ENCODE data around the gene LSG1. TPM values are rescaled to one million over a fixed set of nuclear protein-coding genes. Genes with fewer than 3 reads are reported as not detected.

The LSG1 gene
- total and polyA plus RNA-seq, 9 of the 15 experiments (the other 6 are each of a cell fraction or from before 2014, with no cell fraction given), result 14.9 to 73.7 (median 46.7) TPM

DNA sequence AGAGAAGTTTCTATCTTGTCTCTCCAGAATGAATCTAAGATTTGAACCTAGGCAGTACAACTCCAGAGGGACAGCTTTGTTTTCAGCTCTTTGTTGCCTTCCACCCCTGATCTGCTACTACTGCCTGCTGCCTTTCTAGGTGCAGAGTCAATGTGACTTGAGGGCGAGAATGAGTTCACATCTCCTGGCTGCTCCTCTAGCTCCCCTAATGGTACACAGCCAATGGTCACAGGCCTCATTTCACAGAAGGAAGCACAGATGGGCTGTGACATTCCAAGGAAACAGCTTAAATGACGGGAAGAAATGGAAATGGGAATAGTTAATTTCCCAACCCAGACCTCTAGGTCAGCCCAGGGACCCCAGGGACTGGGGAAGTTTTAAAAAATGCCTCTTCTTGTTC is 46.1 kb upstream of the LSG1 start:
- intact Hi-C loops (cut with micrococcal nuclease) (no loop called here), in situ Hi-C loops (cut with MboI) (no loop called here)
- H3K27me3 ChIP-seq (ENCODE audit: control insufficient read depth in 2 of 2, insufficient read depth in 2 of 2, low read length in 2 of 2), result peaks cover 32 to 56% of the 10 kb centered on the region in 2 experiments
- no TSS peak for BruUV-seq (replicated peaks)
- H3K4me2 ChIP-seq (ENCODE audit: insufficient read depth, low read length), result no peak overlapping the region
- H3K36me3 ChIP-seq (ENCODE audit: control insufficient read depth, insufficient read depth, low read length), result no peaks in the 10 kb centered on the region
- no peaks in the 10 kb centered on the region for H3K9me1 ChIP-seq (ENCODE audit: control insufficient read depth, insufficient read depth, low read length)
- no peak overlapping the region for H2AFZ ChIP-seq (ENCODE audit: low read depth, low read length)
- no peak overlapping the region for H3K9ac ChIP-seq (ENCODE audit: insufficient read depth in 1 of 2, low read depth in 2 of 2, low read length in 2 of 2)
- H3K27ac ChIP-seq (ENCODE audit: extremely low read depth, low read depth, low read length), result no peak overlapping the region
- ATAC-seq (no peak), DNase-seq (ENCODE audit: extremely low read depth in 1 of 4, low spot score in 3 of 4) (no peak), FAIRE-seq (no peak)
- WGBS (ENCODE audit: insufficient coverage, low coverage, missing lambda C conversion rate), result 0% methylated on average over 2 of the region's 2 CpGs
- H3K4me3 ChIP-seq, result no peak overlapping the region
- H3K4me1 ChIP-seq (replicated peaks in 1 of 2; ENCODE audit: control insufficient read depth in 2 of 2, insufficient read depth in 2 of 2, low read length in 2 of 2), result no peaks in the 10 kb centered on the region
- POLR2A ChIA-PET, result interaction anchor here (0.6 to 1.5 kb wide), 4 partner anchors 9 to 140 kb away, joined by 3 to 4 read pairs (median 3); no protein-coding TSS in a partner anchor
- TF ChIP-seq MXI1 (IDR thresholded peaks at IDR 0.05; ENCODE audit: low read depth, low read length) (no peak), XRCC5 (IDR thresholded peaks at IDR 0.05; ENCODE audit: low read depth, low read length) (no peak), PHF20 (IDR thresholded peaks at IDR 0.05; ENCODE audit: partially characterized antibody) (no peak)
- CTCF ChIA-PET (ENCODE audit: low intra/inter-chr PET ratio), result no interaction called here
- no peaks in the 10 kb centered on the region for H3K79me2 ChIP-seq (ENCODE audit: control insufficient read depth, insufficient read depth, low read length)
- H4K20me1 ChIP-seq (replicated peaks; ENCODE audit: control insufficient read depth, insufficient read depth, low read length), result no peaks in the 10 kb centered on the region
- H3K9me3 ChIP-seq (replicated peaks; ENCODE audit: control insufficient read depth, insufficient read depth, low read depth, low read length), result no peaks in the 10 kb centered on the region

DNA sequence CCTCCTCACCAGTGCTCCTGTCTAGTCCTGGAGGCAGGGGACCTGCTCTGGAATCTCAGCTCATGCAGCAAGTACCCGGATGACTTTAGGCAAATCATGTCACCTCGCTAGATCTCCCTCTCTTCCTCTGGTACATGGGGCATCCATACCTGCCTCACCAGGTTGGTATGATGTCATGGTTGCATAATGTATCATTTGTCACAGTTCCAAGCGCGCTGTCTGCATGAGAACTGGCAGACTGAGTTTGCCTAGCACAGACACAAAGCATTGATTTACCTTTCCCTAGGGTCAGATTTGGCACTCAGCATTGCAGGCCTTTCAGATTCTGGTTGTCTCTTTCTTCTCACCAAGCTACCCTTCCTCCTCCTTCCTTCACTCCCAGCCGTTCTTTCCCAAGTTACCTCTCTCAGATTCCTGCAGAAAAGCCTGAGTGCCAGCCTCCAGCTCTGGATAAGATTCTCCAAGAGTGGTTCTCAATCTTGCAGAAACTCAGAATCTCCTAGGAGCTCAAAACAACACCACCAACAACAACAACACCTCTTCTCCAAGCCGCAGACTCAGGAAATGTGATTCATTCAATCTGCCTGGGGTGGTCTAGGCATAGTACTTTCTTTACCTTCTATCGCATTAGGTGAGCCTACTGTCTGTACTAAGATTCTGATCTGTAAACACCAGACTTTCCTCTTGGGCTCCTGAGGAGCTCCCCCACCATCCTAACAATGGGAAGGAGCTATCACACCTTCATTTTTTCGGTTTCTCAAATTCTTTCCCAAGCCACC is 43.2 kb upstream of the LSG1 start:
- CTCF ChIA-PET (ENCODE audit: low intra/inter-chr PET ratio), result no interaction called here
- Histone ChIP-seq H2AFZ (ENCODE audit: low read depth, low read length) (no peak overlapping the region), H3K27ac (ENCODE audit: extremely low read depth, low read depth, low read length) (no peak overlapping the region)
- no peak for TF ChIP-seq TAF9B (IDR thresholded peaks at IDR 0.05; ENCODE audit: partially characterized antibody)
- TF ChIP-seq PTBP1 (IDR thresholded peaks at IDR 0.05; ENCODE audit: low read depth, low read length), result no peak
- TF ChIP-seq, protein P1, sequence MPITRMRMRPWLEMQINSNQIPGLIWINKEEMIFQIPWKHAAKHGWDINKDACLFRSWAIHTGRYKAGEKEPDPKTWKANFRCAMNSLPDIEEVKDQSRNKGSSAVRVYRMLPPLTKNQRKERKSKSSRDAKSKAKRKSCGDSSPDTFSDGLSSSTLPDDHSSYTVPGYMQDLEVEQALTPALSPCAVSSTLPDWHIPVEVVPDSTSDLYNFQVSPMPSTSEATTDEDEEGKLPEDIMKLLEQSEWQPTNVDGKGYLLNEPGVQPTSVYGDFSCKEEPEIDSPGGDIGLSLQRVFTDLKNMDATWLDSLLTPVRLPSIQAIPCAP (CRISPR knock-in tag; IDR thresholded peaks at IDR 0.05; ENCODE audit: borderline replicate concordance), result no peak
- TF ChIP-seq, protein P2, sequence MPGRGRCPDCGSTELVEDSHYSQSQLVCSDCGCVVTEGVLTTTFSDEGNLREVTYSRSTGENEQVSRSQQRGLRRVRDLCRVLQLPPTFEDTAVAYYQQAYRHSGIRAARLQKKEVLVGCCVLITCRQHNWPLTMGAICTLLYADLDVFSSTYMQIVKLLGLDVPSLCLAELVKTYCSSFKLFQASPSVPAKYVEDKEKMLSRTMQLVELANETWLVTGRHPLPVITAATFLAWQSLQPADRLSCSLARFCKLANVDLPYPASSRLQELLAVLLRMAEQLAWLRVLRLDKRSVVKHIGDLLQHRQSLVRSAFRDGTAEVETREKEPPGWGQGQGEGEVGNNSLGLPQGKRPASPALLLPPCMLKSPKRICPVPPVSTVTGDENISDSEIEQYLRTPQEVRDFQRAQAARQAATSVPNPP (IDR thresholded peaks at IDR 0.05; ENCODE audit: borderline replicate concordance, insufficient read depth, insufficient read length), result no peak
- TF ChIP-seq LCOR (CRISPR knock-in tag; IDR thresholded peaks at IDR 0.05), result no peak
- TF ChIP-seq NR1H2 (CRISPR knock-in tag; IDR thresholded peaks at IDR 0.05), result no peak
- no peak for TF ChIP-seq BACH1 (tag; IDR thresholded peaks at IDR 0.05)
- TF ChIP-seq, protein P3, sequence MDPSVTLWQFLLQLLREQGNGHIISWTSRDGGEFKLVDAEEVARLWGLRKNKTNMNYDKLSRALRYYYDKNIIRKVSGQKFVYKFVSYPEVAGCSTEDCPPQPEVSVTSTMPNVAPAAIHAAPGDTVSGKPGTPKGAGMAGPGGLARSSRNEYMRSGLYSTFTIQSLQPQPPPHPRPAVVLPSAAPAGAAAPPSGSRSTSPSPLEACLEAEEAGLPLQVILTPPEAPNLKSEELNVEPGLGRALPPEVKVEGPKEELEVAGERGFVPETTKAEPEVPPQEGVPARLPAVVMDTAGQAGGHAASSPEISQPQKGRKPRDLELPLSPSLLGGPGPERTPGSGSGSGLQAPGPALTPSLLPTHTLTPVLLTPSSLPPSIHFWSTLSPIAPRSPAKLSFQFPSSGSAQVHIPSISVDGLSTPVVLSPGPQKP (CRISPR knock-in tag; IDR thresholded peaks at IDR 0.05), result no peak
- no peak for TF ChIP-seq KLF13 (tag; IDR thresholded peaks at IDR 0.05; ENCODE audit: borderline replicate concordance, low read depth)

More for the DNA sequence above, 43.2 kb upstream of the LSG1 start:
- BruUV-seq (replicated peaks), result no TSS peak
- no peak overlapping the region for H3K4me2 ChIP-seq (ENCODE audit: insufficient read depth, low read length)
- H3K9me3 ChIP-seq (replicated peaks; ENCODE audit: control insufficient read depth, insufficient read depth, low read depth, low read length), result no peaks in the 10 kb centered on the region
- ATAC-seq (no peak), FAIRE-seq (no peak), DNase-seq (ENCODE audit: extremely low read depth in 1 of 4, low spot score in 3 of 4) (no peak)
- H3K27me3 ChIP-seq (ENCODE audit: control insufficient read depth in 2 of 2, insufficient read depth in 2 of 2, low read length in 2 of 2), result peaks cover 26 to 64% of the 10 kb centered on the region in 2 experiments
- intact Hi-C loops (cut with micrococcal nuclease), result no loop called here
- 0% methylated on average over 7 of the region's 8 CpGs for WGBS (ENCODE audit: insufficient coverage, low coverage, missing lambda C conversion rate)
- H3K9me1 ChIP-seq (ENCODE audit: control insufficient read depth, insufficient read depth, low read length), result no peaks in the 10 kb centered on the region
- no peaks in the 10 kb centered on the region for H3K4me1 ChIP-seq (replicated peaks in 1 of 2; ENCODE audit: control insufficient read depth in 2 of 2, insufficient read depth in 2 of 2, low read length in 2 of 2)
- H3K79me2 ChIP-seq (ENCODE audit: control insufficient read depth, insufficient read depth, low read length), result no peaks in the 10 kb centered on the region
- H4K20me1 ChIP-seq (replicated peaks; ENCODE audit: control insufficient read depth, insufficient read depth, low read length), result no peaks in the 10 kb centered on the region
- no peaks in the 10 kb centered on the region for H3K36me3 ChIP-seq (ENCODE audit: control insufficient read depth, insufficient read depth, low read length)
- H3K4me3 ChIP-seq, result no peak overlapping the region
- POLR2A ChIA-PET, result interaction anchor here (0.7 to 1.3 kb wide), 2 partner anchors 10 to 13 kb away, joined by 4 read pairs; no protein-coding TSS in a partner anchor
- in situ Hi-C loops (cut with MboI), result no loop called here
- H3K9ac ChIP-seq (ENCODE audit: insufficient read depth in 1 of 2, low read depth in 2 of 2, low read length in 2 of 2), result no peak overlapping the region

Measured in K562 (cell line).